Left lobe of liver (tissue), 2 donors: ENCODE measurements around the gene IRF8. TPM values are rescaled to one million over a fixed set of nuclear protein-coding genes. Genes with fewer than 3 reads are reported as not detected.
"Not testable (repeated sequence)": the region's sequence is repeated elsewhere in the genome, so short reads cannot be mapped to it uniquely, and the experiment has no call there.

Source experiments
- ATAC-seq: fragments of 200-7000 bp; cut with Tn5 transposase; one replicate; pipeline ENCODE4 v1.9.1; 2020; ENCODE audit warnings: mild to moderate bottlenecking, moderate library complexity
- DNase-seq: peaks from one replicate; pipeline ENCODE4 v3.0.0-alpha.2; 2020; ENCODE audit warnings: low spot score
- total RNA-seq: library from RNA; stranded (reverse); gene quantifications from one replicate; pipeline ENCODE4 v1.2.1, GENCODE V29; 2021
- donor health status: DM: no; HTN: no; CAD: no; lungs with moderate emphysema.
- donor health status: DM: no; HTN: yes; CAD: no.

Gene IRF8, protein sequence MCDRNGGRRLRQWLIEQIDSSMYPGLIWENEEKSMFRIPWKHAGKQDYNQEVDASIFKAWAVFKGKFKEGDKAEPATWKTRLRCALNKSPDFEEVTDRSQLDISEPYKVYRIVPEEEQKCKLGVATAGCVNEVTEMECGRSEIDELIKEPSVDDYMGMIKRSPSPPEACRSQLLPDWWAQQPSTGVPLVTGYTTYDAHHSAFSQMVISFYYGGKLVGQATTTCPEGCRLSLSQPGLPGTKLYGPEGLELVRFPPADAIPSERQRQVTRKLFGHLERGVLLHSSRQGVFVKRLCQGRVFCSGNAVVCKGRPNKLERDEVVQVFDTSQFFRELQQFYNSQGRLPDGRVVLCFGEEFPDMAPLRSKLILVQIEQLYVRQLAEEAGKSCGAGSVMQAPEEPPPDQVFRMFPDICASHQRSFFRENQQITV
- 9.0 TPM for total RNA-seq

DNA sequence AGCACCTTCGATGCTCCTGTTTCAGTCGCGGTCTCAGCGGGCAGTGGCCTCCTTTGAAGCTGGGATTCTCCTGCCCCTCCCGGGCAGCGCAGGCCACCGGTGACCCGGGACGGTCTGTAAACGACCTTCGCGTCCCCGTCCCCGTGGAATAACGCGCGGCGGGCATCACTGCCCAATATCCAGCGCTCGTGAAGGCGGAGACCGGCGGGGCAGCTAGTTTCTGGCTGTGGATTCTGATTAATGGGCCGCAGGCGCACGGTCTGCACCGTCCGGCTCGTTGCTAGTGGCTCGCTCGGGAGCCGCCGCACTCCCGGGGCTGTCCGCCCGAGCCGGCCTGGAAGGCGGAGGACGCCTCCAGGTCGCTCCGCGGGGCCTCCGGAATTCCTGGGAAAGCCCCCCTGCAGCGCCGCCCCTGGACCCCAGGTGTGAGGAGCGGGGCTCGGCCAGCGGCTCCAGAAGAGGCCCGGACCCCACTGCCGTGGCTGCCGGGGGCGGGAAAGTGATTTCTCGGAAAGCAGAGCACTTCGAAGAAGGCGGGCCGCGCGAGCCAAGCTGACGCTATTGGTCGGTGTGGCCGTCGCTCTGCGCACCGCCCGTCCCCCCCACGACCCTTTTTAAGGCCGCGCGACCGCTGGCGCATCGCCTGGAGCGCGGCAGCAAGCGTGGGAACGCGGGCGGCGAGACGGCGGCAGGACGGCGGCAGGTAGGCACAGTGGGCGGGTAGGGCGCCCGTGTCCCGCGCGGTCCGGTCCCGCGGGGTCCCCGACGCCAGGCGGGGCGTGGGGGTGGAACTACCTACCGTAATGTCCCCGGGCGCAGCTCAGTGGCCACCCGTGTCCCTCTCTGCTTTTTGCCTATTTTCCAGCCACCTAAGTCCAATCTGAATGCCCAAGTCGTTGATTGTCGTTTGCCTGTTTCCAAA is at the start of gene IRF8:
TSS of gene IRF8 (plus strand) at position 642 of the 922 bp plus-strand sequence. CDS start 3,854 bp downstream, outside the sequence.
- peak; percentile 89 for DNase-seq
- ATAC-seq, result peak; percentile 91

DNA sequence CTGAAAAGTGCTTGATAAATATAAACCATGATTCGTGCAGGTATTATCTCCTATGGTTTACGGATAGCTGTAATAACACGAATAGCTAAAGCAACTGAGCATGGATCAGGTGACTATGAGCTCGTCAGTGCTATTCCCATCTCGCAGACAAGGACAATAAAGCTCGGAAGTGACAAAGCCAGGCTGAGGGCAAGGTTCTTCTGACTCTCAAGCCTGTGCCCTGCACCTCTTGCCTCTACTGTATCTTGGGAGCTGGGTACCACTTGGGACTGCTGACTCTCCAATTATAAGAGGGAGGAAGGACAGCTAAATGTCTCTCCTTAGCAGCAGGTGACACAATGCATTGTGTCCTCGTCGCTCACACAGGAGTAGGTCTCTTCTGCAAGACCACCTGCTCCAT is 49.6 kb upstream of the IRF8 start:
- ATAC-seq (no peak), DNase-seq (no peak)

DNA sequence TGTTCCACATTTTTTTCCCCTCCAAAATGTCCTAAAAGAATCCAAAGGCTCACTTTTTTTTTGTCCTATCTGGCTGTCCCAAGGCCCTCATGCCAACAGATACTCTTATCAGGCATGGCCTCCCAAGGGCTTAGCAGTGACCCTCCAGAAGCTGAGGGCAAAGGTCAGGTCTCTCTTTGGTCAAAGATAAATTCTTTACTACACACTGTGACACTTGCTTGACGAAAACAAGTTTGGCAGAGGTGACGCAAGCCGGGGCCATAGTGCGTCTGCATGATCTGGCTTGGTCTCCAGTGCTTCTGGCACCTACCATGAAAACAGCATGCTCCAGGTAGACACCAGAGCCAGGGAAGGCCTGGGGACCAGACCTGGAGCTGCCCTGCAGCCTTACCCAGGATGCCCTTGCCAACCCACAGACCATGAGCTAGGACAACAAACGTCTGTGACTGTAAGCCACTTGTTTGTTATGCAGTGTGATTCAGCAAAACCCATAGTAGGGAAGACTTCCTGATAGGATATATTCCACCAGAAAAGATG is 48.5 kb upstream of the IRF8 start:
- DNase-seq (peak; percentile 96), ATAC-seq (peak; percentile 67)

DNA sequence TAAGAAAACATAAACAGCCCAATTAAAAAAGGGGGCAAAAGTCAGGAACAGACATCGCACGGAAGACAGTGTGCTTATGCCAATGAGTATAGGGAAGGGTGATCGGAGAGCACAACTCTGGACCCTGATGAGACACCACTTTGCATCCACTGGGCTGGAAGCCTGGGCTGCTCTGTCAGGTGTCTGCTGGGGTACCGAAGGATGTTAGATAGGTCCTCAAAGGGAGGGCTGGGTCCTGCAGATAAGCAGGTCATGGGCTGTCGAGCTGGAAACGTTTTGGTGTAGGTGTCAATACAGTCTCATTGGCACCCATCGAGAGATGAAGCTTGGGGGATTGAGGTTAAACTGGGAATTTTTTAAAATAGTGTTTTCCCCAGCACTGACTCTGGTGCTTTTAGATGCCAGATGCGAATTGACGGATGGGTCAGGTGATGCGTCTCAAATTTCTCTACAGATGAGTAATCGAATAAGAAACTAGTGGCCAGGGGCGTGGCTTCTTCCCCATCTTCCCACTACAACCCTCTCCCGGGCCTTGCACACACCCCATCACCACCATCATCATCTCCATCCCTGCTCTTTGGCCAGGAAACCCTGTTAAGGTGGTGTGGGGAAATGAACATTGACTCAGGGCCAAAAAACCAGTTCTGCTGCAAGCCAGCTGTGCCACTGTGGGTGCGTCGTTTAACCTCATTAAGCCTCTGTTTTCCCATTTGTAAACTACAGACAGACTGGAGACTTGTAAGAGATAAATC is 47.8 kb upstream of the IRF8 start:
- DNase-seq (peak; percentile 44), ATAC-seq (no peak)

DNA sequence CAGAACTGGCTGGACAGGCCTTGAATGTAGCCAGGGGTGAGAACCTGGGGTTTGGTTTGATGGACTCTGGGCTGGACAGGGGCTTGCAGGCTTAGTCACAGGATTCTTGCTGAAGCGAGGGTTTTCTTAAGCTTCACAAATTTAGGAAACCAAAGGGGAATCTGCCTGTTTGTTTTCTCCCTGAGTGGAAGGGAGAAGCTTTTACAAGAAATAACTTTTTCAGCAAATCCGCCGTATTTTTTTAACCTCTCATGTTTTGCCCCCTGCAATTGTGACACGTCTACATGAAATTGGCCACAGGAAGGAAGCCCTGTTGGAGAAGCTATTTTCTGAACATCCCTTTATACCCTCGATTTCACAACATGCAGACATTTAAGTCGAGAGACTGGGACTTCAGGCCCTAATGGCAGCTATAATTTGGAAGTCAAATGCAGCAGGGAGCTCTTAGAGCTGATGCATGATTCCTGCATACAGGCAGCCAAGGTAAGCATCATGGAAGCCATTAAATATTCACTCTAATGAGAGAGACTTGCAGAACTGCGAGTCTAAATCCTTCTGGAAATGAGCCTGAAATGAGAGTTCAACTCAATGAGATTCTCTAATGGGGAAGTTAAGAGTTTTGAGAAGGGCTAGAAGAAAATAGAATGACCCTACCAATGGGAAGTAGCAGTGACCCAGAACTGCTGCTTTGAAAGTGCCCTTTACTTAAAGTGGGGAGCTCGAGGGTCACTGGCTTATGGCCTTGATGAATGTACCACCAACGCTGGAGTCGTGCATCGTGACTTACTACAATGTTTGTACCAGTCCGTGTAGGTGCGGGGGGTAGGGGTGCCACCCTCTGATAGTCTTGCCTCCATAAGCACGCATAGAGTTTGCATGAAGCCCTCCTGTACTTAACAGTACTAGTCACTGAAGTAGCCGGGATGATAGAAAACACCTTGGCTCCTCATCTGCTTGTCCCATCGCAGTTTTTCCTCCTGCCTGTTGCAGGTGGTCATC is 45.1 kb upstream of the IRF8 start:
- ATAC-seq (no peak), DNase-seq (peak; percentile 40)

DNA sequence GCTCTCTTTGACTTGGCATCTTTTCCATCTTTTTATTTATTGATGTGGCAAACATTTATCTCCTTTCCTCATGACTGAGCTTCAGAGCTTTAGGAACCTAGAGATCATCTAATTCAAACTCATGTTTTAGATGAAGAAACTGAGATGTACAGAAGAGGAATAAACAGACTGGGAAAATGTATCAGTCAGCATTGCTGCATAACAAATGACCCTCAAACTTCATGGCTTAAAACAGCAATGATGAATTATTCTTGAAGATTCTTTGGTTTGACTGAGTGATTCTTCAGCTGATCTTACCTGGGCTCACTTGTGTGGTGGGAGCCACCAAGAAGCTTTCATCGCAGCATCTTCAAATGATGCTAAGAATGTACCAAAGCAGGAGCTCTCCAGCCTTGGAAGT is 44.0 kb upstream of the IRF8 start:
- no peak for ATAC-seq

DNA sequence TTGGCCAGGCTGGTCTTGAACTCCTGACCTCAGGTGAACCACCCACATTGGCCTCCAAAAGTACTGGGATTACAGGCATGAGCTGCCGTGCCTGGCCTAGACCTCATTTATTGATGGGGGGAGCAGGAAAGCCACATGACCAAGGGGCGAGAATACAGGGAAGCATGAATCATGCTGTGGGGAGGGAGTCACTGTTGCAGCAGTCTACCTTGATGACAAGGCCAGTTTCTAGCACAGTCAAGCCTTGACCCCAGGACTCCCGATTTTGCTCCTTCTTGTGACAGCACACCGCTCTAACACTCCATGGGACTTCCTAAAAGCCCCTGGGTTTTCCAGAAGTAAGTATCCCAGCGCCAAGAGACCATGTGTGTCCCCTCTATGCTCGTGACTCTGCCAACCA is 42.9 kb upstream of the IRF8 start:
- ATAC-seq (no peak), DNase-seq (peak; percentile 22)

More for the DNA sequence above, 44.0 kb upstream of the IRF8 start:
- DNase-seq, result no peak

DNA sequence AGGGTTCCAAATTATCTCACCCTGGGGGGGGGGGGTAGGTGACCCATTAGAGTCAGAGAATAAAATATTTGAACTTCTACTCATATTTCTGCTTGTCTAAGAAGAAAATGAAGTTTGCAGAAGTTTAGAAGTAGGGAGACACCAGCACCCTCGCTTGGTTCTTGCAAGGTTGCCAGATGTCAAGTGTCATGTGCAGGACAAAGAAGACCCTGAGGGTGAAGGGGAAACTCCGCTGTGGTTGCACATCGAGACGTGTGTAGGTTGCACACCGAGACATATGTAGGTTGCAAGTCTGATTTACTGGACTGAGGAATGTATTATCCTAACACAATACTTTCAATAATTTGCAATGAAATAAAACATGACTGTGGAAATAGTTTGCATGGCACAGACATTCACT is 42.4 kb upstream of the IRF8 start:
- peak; percentile 24 for DNase-seq
- no peak for ATAC-seq

DNA sequence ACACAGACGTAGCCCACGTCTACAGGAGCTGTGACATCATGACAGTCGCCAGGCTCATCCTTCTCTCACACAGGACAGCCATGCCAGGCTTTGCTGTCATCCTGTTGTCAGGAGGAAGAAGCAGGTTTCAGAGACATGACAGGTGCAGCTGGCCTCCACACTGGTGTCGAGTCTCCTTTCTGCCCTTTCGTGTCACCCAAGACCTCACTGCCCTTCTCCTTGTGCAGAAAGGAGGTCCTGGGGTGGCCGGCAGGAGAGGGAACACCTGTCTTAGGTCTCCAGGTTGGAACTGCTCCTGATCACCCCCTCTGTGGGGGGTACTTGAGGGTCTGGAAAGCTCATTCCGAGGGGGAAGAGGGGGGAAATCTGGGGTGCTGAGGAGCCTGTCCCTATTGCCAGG is 41.6 kb upstream of the IRF8 start:
- ATAC-seq, result no peak

DNA sequence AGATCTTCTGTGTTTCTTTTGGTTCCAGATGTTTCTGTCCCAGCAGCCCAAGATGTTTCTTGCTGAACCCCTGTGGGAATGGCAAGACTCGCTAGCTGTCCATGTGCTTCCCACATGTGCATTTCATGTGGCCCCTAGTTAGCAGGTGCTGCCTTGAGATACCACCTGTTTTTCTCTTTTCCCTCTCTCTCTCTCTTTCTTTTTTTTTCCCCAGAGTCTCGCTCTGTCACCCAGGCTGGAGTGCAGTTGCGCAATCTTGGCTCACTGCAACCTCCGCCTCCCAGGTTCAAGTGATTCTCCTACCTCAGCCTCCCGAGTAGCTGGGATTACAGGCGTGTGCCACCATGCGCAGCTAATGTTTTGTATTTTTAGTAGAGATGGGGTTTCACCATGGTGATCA is 40.4 kb upstream of the IRF8 start:
- not testable (repeated sequence) for DNase-seq, ATAC-seq

More for the DNA sequence above, 41.6 kb upstream of the IRF8 start:
- peak; percentile 29 for DNase-seq

DNA sequence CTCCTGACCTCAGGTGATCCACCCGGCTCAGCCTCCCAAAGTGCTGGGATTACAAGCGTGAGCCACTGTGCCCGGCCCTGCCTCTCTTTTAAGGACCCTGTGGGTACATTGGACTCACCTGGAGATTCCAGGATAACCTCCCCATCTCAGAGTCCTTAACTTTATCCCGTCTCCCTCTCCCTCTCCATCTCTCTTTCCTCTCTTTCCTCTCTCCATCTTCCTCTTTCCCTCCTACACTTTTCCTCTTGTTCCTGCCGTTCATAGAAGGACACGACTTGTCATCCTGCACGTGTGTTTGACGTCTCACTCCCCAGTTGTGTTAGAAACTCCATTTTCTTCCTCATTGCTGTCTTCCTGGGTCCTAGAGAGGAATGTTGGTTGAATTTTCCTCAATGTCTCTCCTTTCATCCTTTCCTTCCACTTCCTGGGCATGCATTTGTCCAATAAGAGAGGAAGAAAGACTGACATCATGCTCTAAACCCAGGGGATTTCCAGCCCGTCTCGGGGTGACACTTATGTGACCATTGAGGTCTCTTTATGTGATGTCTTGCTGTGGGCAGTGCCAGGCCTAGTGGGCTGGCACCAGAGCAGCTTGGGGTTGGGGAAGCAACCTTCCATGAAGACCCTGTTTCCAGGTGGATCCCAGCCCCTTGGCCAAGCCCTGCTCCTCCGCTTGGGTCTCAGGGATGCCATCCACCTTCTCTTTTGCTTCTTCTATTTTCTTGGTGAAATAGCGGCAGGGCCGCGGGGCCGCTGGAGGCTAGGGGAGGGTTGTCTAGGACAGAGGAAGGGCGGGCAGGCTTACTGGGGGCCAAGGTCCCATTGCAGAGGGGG is 39.8 kb upstream of the IRF8 start:
- no peak for ATAC-seq
- DNase-seq, result no peak

DNA sequence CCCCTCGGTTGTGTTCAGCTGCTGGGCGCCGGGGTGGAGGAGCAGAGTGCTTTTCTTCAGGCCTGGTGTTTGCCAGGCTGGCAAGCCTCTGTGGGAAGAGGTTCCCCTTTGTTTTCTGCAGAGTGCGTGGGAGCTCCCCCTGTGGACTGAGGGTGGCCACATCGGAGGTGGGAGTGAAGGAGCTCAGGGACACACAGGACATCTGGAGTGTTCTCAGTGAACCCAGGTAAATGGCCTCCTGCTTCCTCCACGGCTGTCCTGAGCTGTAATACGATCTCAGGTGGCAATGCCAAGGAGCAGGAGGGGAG is 39.2 kb upstream of the IRF8 start:
- DNase-seq, result peak; percentile 30
- no peak for ATAC-seq

DNA sequence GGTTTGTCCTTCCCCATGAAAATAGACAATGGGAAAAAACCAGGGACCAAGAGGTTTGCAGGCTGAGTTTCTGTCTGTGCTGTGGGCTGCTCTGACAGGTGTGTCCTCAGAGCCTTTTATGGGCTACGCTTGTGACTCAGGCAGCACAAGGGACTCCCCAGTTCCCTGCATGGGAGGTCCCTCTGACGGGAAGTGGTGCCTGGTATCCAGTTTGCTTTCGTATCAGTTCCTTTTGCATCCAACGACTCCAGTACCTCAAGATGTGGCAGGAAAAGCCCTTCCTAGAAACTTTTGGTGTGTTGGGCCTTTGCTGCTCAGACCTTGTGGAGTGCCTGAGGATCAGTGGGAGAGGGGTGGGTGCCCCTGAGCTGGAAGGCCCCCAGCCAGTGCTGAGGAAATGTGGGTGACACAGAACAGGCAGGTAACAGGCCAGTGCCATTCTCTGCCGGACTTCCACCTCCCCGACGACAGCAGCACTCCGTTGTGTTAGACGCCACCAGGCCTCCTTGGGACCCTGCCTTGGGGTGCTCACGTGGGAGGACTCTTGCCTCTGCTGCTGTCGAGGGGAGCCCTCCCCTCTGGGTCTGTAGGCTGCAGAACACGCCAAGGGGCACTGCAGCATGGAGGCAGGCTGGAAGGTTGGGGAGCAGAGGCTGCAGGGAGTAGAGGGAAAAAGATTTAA is 38.4 kb upstream of the IRF8 start:
- DNase-seq (peak; percentile 37), ATAC-seq (no peak)

DNA sequence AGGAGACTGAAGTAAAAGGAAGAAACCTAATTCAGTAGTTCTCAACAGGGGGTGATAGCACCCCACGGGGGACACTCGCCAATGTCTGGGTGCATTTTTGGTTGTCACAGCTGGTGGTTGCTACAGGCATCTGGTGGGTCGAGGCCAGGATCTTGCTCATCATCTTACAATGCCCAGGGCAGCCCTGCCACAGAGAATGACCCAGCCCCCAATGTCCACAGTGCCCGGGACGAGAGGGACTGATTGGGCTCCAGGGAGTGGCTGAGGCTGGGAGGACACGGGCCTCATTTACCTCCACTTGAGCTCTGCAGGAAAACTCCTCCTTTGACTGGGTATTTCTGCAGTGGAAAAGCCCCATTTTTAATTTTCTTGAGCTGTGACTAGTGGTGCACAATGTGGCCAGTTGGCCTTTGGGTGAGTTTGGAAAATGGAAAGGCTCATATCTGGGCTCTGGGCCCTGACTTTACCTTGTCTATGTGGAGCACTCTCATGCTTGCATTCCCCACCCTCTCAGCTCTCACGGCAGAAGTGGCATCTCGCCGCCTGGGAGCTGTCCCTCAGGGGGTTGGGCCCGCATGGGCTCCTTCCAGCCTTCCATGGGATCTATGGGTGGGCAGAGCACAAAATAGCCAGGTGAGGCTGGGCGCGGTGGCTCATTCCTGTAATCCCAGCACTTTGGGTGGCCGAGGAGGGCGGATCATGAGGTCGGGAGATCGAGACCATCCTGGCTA is 37.7 kb upstream of the IRF8 start:
- ATAC-seq, result no peak
- DNase-seq, result peak; percentile 34

DNA sequence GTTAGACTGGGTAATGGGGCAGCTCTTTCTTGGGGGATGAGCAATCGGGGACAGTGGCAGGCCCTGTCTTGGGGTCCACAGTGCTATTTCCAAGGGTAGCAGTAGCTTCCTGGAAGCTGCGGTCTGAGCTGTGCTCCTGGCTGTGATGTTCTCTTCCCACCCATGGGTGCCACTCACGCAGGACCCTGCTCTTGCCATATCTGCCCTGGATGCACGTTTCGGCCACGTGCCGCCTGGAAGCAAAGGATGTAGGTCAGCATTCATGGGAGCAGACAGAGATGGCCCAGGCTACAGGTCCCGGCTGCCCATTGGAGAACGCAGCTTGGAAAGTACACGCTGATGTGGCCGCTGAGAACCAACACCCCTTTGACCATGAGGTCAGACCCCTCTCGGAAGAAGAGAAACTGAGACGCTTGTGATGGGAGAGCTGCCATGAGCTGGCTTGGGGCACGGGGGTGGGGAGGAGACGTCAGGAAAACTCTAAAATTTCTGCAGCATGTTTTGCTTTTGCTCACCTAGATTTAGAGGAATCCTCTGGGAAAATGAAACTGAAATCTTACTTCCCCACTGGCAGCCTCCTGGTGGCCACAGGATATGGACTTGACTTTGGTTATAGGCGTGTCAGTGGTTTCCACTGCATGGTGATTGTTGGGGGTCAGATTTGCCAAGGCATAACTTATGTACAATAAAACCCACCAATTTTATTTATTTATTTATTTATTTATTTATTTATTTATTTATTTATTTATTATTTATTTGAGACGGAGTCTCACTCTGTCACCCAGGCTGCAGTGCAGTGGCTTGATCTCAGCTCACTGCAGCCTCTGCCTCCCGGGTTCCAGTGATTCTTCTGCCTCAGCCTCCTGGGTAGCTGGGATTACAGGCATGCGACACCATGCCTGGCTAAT is 36.2 kb upstream of the IRF8 start:
- ATAC-seq (peak; percentile 26), DNase-seq (no peak)

DNA sequence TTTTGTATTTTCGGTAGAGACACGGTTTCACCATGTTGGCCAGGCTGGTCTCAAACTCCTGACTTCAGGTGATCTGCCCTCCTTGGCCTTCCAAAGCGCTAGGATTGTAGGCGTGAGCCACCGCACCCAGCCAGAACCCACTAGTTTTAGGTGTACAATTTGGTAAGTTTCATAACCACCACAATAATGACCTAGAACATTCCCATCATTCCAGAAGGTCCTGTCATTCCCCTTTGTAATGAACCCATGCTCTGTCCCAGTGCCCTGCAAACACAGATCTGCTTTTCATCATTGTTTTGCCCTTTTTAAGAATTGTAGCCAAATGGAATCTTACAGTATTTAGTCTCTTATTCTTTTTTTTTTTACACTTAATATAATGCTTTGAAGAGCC is 35.6 kb upstream of the IRF8 start:
- ATAC-seq, result no peak

More for the DNA sequence above, 35.6 kb upstream of the IRF8 start:
- no peak for DNase-seq
